Measurements from ENCODE around the gene NUP93.
"Not testable (repeated sequence)": the region's sequence is repeated elsewhere in the genome, so short reads cannot be mapped to it uniquely, and the experiment has no call there.

Gene NUP93

DNA sequence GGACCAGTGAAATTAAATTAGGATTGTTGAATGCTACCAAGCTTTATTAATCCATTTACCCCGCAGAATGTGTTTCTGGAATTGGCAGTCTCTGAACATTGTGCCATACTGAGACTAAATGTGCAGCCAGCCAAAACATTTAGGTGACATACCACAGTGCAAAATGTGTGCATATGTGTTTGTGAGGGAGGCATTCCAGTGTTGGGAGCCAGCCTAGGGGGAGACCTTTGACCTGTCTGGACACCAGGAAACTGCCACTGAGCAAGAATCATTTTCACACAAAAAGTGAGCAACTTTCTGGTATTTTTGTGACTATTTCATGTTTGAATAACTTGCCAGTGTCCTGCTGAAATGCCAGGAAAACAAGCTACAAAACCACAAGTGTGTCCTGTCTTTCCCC, 70.4 kb downstream of the NUP93 start:
- Mint-ChIP-seq H3K27ac (no peak overlapping the region), H3K4me3 (no peak overlapping the region), H3K4me1 (no peaks in the 10 kb centered on the region), H3K9me3 (no peaks in the 10 kb centered on the region), H3K27me3 (no peaks in the 10 kb centered on the region), H3K36me3 (peaks cover 8% of the 10 kb centered on the region)

GRCh38 chr16:56801762-56802161, 71.8 kb downstream of the NUP93 start:
- Mint-ChIP-seq H3K27ac (no peak overlapping the region), H3K36me3 (peaks cover 17% of the 10 kb centered on the region), H3K4me1 (no peaks in the 10 kb centered on the region), H3K9me3 (no peaks in the 10 kb centered on the region), H3K4me3 (no peak overlapping the region), H3K27me3 (no peaks in the 10 kb centered on the region)

- Mint-ChIP-seq H3K36me3 (peaks cover 17% of the 10 kb centered on the region), H3K27me3 (no peaks in the 10 kb centered on the region), H3K4me3 (no peak overlapping the region), H3K27ac (no peak overlapping the region), H3K4me1 (no peaks in the 10 kb centered on the region), H3K9me3 (no peaks in the 10 kb centered on the region)
Measured at GRCh38 chr16:56807011-56807675, 77.2 kb downstream of the NUP93 start.

GRCh38 chr16:56807676-56808067, 77.7 kb downstream of the NUP93 start:
- H3K36me3 Mint-ChIP-seq = peaks cover 17% of the 10 kb centered on the region
- H3K9me3 Mint-ChIP-seq, H3K4me3 Mint-ChIP-seq, H3K27me3 Mint-ChIP-seq, H3K27ac Mint-ChIP-seq, H3K4me1 Mint-ChIP-seq: not testable (repeated sequence)

- H3K27me3 Mint-ChIP-seq = no peaks in the 10 kb centered on the region
- no peak overlapping the region for H3K27ac Mint-ChIP-seq
- no peaks in the 10 kb centered on the region for H3K9me3 Mint-ChIP-seq
- H3K4me3 Mint-ChIP-seq = no peak overlapping the region
- H3K4me1 Mint-ChIP-seq = no peaks in the 10 kb centered on the region
- H3K36me3 Mint-ChIP-seq = peaks cover 11% of the 10 kb centered on the region
Measured at GRCh38 chr16:56810954-56811353, 81.0 kb downstream of the NUP93 start.

GRCh38 chr16:56811602-56812001, 81.7 kb downstream of the NUP93 start:
- not testable (repeated sequence) for H3K27ac Mint-ChIP-seq, H3K4me1 Mint-ChIP-seq, H3K9me3 Mint-ChIP-seq, H3K27me3 Mint-ChIP-seq, H3K4me3 Mint-ChIP-seq, H3K36me3 Mint-ChIP-seq

- Mint-ChIP-seq H3K4me3 (no peak overlapping the region), H3K4me1 (no peaks in the 10 kb centered on the region), H3K27ac (no peak overlapping the region), H3K36me3 (peaks cover 4% of the 10 kb centered on the region), H3K27me3 (no peaks in the 10 kb centered on the region), H3K9me3 (no peaks in the 10 kb centered on the region)
Measured at GRCh38 chr16:56812884-56813283, 83.0 kb downstream of the NUP93 start.

- Mint-ChIP-seq H3K4me1 (no peaks in the 10 kb centered on the region), H3K36me3 (peaks cover 7% of the 10 kb centered on the region), H3K27ac (no peak overlapping the region)
Measured at GRCh38 chr16:56814537-56815432, 84.9 kb downstream of the NUP93 start.

DNA sequence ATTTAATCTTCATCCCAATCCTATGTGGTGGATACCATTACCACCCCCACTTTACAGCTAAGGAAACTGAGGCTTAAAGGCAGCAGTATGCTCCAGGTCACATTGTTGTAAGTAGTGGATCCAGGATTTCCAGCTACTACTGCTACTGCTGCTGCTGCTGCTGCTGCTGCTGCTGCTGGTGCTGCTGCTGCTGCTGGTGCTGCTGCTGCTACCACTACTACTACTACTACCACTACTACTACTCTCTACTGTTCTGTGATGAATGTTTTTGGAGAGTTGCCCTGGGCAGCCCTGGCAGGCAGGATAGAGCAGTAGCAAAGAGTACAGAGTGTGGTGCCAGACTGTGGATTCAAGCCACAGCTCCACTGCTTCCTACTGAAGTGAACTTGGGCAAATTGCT, 85.8 kb downstream of the NUP93 start:
- Mint-ChIP-seq H3K9me3 (no peaks in the 10 kb centered on the region), H3K27me3 (no peaks in the 10 kb centered on the region), H3K36me3 (peaks cover 8% of the 10 kb centered on the region), H3K27ac (no peak overlapping the region), H3K4me3 (no peak overlapping the region), H3K4me1 (no peaks in the 10 kb centered on the region)

More at GRCh38 chr16:56814537-56815432, 84.9 kb downstream of the NUP93 start:
- Mint-ChIP-seq H3K27me3 (no peaks in the 10 kb centered on the region), H3K9me3 (no peaks in the 10 kb centered on the region), H3K4me3 (no peak overlapping the region)

GRCh38 chr16:56817056-56817455, 87.1 kb downstream of the NUP93 start:
- Mint-ChIP-seq H3K36me3 (peaks cover 10% of the 10 kb centered on the region), H3K27me3 (no peaks in the 10 kb centered on the region), H3K4me3 (no peak overlapping the region), H3K27ac (no peak overlapping the region), H3K4me1 (no peaks in the 10 kb centered on the region), H3K9me3 (no peaks in the 10 kb centered on the region)

DNA sequence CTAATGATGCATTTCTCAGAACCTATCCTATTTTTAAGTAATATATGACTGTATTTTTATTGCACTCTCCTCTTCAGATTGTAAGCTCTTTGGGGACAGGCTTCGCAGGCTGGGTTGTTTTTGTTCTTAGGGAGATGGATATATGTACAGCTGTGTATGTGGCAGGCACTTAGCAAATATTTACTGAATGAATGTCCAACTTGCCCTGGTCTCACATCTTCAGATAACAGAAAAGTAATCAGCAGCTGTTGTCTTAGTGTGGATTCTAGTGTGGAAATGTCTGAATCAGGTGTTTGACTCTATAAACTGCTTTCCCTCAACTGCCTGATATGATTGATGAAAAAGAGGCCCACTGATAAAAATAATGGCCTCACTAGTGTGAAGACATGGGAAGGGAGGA, 88.0 kb downstream of the NUP93 start:
- Mint-ChIP-seq H3K27ac (no peak overlapping the region), H3K27me3 (no peaks in the 10 kb centered on the region), H3K4me1 (no peaks in the 10 kb centered on the region), H3K36me3 (peaks cover 12% of the 10 kb centered on the region), H3K4me3 (no peak overlapping the region), H3K9me3 (no peaks in the 10 kb centered on the region)

DNA sequence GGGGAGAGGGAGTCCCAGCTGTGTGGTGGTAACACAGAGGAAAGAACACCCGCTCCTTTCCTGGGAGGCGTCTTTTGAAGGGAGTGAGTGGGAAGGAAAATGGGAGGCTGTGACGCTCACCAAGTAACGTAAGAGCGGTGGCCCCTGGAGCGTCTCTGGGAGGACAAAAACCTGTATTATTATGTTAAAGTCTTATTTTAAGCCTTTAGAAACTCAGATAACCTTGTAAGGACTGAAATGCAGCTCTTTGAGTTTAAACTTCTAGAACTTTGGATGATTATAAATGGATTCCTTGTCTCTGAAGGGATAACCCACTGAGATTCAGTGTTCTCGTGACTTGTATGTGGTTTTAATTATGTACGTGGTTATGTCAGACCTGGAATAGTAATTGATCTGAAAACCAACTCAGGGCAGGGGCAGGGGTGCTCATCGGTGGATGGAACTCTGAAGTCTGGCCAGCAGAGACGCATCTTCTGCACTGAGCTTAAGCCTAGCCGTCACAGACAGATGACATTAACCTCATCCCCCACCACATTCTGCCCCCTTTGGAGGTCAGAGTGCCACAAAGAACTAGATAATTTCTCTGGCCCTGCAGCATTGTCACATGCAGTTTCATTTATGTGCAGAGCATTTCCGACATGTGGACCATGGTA, 93.3 kb downstream of the NUP93 start:
- Mint-ChIP-seq H3K27me3 (no peaks in the 10 kb centered on the region), H3K9me3 (no peaks in the 10 kb centered on the region), H3K4me3 (no peak overlapping the region), H3K4me1 (no peaks in the 10 kb centered on the region), H3K27ac (no peak overlapping the region), H3K36me3 (peaks cover 12% of the 10 kb centered on the region)

GRCh38 chr16:56824331-56824730, 94.4 kb downstream of the NUP93 start:
- peaks cover 18% of the 10 kb centered on the region for H3K36me3 Mint-ChIP-seq
- no peak overlapping the region for H3K4me3 Mint-ChIP-seq
- H3K27ac Mint-ChIP-seq = no peak overlapping the region
- H3K4me1 Mint-ChIP-seq = no peaks in the 10 kb centered on the region
- no peaks in the 10 kb centered on the region for H3K27me3 Mint-ChIP-seq
- no peaks in the 10 kb centered on the region for H3K9me3 Mint-ChIP-seq

- Mint-ChIP-seq H3K4me3 (no peak overlapping the region), H3K36me3 (peaks cover 18% of the 10 kb centered on the region)
Measured at GRCh38 chr16:56824804-56825203, 94.9 kb downstream of the NUP93 start.

GRCh38 chr16:56825826-56826225, 95.9 kb downstream of the NUP93 start:
- Mint-ChIP-seq H3K4me1 (no peaks in the 10 kb centered on the region), H3K36me3 (peaks cover 17% of the 10 kb centered on the region)

More at GRCh38 chr16:56824804-56825203, 94.9 kb downstream of the NUP93 start:
- Mint-ChIP-seq H3K27me3 (no peaks in the 10 kb centered on the region), H3K4me1 (no peaks in the 10 kb centered on the region), H3K27ac (no peak overlapping the region), H3K9me3 (no peaks in the 10 kb centered on the region)

GRCh38 chr16:56828647-56829046, 98.7 kb downstream of the NUP93 start:
- Mint-ChIP-seq H3K4me1 (no peaks in the 10 kb centered on the region), H3K4me3 (no peak overlapping the region), H3K36me3 (peaks cover 23% of the 10 kb centered on the region), H3K9me3 (no peaks in the 10 kb centered on the region), H3K27me3 (no peaks in the 10 kb centered on the region), H3K27ac (peak overlapping the region; percentile 17)

More at GRCh38 chr16:56825826-56826225, 95.9 kb downstream of the NUP93 start:
- no peaks in the 10 kb centered on the region for H3K27me3 Mint-ChIP-seq
- H3K9me3 Mint-ChIP-seq = no peaks in the 10 kb centered on the region
- no peak overlapping the region for H3K4me3 Mint-ChIP-seq
- H3K27ac Mint-ChIP-seq = no peak overlapping the region

Measured in activated naive CD4-positive, alpha-beta T cell treated with anti-CD3 and anti-CD28 coated beads, Interleukin-2, amount 50 U/mL, for 24 hours (primary cell).